GM12865 (cell line): ENCODE results near the gene ISYNA1.

Source experiments
- DNase-seq: peaks from one replicate; pipeline ENCODE4 v3.0.0; 2010; ENCODE audit warnings: low read depth
- H3K4me3 ChIP-seq: 2 replicates; pipeline ENCODE4 v1.5.1; 2011; ENCODE audit warnings: mild to moderate bottlenecking, low read depth, low read length, control low read depth
- CTCF ChIP-seq: IDR thresholded peaks from 2 replicates; pipeline ENCODE4 v1.5.1; 2011; ENCODE audit warnings: low read length, control low read depth, low read depth, inconsistent platforms; ENCODE audit not compliant: insufficient read depth; ENCODE audit errors: missing control alignments

The ISYNA1 gene

GRCh38 chr19:18418029-18418482 is 19.9 kb downstream of the ISYNA1 start:
- DNase-seq = peak; percentile 8
- no peak for TF ChIP-seq CTCF
- H3K4me3 ChIP-seq = peak overlapping the region; percentile 58; the same call in 1 of the 2 replicates

- DNase-seq = peak; percentile 66
- no peak for TF ChIP-seq CTCF
These were observed 20.5 kb downstream of the ISYNA1 start for GRCh38 chr19:18417250-18418028.

GRCh38 chr19:18416778-18417249 is 21.1 kb downstream of the ISYNA1 start:
- peak overlapping the region; percentile 58 for H3K4me3 ChIP-seq
- peak; percentile 80 for DNase-seq
- no peak for TF ChIP-seq CTCF

More at GRCh38 chr19:18417250-18418028, 20.5 kb downstream of the ISYNA1 start:
- peak overlapping the region; percentile 58 for H3K4me3 ChIP-seq

DNA sequence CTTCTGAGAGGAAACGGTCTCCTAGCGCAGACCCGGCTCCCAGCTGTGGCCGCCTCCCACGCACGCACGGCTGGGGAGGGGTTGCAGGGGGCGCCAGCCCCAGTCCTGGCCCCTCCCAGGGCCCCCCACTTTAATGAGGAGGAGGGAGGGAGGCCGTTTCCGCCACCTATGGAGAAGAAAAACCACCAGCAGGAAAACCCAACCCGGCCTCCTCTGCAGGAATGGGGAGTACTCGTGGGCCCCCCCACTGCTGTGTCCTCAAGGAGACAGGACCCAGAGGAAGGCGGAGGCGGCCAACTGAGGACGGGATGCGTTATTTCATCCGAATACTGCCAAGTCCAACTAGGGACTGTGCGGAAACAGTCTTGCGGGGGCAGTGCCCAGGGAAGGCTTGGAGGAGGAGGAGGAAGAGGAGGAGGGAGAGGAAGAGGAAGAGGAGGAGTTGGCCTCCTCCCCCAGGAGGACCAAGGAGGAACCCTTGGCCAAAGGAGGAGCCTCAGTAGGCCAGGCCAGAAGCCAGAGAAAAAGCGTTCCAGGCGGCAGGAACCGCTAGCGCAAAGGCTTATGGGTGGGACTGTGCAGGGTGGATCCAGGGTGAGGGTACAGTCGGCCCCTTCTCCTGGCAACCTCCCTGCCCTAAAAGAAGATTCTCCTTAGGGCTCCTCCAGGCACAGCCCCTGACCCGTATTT is 22.6 kb downstream of the ISYNA1 start:
- no peak overlapping the region for H3K4me3 ChIP-seq
- DNase-seq = no peak
- TF ChIP-seq CTCF = no peak

DNA sequence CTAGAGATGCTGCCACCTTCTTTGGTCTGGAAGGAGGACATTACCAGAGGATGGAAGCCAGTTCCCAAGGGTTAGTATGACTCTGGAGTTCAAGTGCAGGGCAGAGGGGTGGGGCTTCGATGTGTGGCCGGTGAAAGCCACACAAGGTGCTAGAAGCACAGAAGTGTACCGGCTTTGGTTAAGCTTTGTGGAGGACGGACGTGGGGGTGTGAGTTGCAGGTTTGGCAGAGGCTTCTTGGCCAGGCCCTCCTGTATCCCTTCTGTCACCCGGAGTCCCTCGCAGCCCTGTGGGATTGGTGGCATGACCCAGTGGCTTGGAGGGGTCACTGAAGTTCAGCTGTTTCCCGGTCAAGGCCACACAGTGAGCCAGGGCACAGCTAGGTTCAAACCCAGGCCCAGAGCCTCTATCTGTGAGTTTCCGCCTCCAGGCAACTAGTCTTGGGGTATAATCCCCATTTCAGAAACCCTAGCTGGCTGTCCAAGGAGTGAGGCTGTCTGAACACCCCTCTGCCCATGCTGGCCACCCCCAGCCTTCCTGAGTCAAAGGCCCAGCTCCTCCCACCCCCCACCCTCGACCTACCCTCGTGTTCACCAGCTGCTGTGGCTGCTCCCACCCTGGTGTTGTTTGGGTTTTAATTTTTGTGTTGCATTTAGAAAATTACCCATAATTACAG is 23.3 kb downstream of the ISYNA1 start:
- no peak overlapping the region for H3K4me3 ChIP-seq
- TF ChIP-seq CTCF = no peak
- peak; percentile 66 for DNase-seq

- H3K4me3 ChIP-seq = no peak overlapping the region
- no peak for DNase-seq
- no peak for TF ChIP-seq CTCF
These were observed 25.2 kb downstream of the ISYNA1 start for GRCh38 chr19:18412610-18413239.
